Uterus (tissue), 2 donors: ENCODE results near the gene FSTL3.

Experiments
- CTCF ChIP-seq, 4 experiments: fragments of 200-600 bp in 2 of 4; fragments of 450-650 bp in 2 of 4; sonication (generic) in 2 of 4; IDR thresholded peaks; one replicate each; pipeline ENCODE4 v1.5.1; 2016 to 2019; ENCODE audit warnings: antibody characterized with exemption in 4 of 4, mild to moderate bottlenecking in 2 of 4, moderate library complexity in 1 of 4
- POLR2A ChIP-seq, 2 donors: fragments of 450-650 bp; IDR thresholded peaks; one replicate each; pipeline ENCODE4 v1.6.1; 2016; ENCODE audit warnings: antibody characterized with exemption in 2 of 2, mild to moderate bottlenecking in 1 of 2, moderate library complexity in 1 of 2

GRCh38 chr19:648904-649801, 27.0 kb upstream of the FSTL3 start:
- TF ChIP-seq POLR2A (IDR thresholded peaks at IDR 0.05) (no peak), CTCF (IDR thresholded peaks at IDR 0.05) (no peak)
